ENCODE measurements around the gene FBN2.

DNA sequence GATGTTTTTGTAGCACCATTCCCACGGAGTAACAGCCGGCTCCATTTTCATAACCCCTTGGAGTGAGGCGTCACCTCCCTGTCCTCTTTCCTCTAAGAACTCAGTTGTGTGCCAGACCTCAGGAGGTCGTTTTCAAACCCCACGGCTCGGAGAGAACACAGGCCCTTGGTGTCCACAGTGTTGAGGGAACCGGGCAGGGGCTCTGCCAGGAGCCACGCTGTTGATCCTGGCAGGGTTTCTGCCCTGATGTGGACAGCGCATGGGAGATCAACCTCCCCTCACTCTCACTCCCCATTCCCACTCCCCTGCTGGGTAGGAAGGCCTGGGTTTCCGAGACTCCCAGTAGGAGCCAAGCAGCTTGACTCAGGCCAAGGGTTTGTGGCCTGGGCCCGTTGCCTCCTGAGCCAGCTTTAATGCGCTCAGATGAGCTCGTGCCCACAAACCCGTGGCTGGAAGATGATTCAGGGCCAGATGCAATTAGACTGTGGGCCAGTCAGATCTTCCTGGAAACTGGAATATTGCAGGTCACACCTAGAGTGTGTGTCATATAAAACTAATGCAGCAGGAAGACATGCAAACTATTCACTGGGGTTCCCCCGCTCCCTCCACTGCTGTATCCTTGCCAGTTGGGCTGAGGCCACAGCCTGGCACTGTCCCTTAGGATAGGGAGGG, 321.0 kb downstream of the FBN2 start:
- TF ChIP-seq CTCF (IDR thresholded peaks at IDR 0.05) (no peak), POLR2A (IDR thresholded peaks at IDR 0.05) (no peak)
